Smooth muscle cell (in vitro differentiated cells): Measurements from ENCODE around the gene PODXL. TPM values are rescaled to one million over a fixed set of nuclear protein-coding genes. Genes with fewer than 3 reads are reported as not detected.

Experiments
- DNase-seq: peaks from one replicate; lab custom pipeline; 2025; ENCODE audit not compliant: unreplicated experiment; lab: John Stamatoyannopoulos, UW
- H2AFZ ChIP-seq: fragments of 200-600 bp; sonication (generic); 2 replicates; pipeline ENCODE4 v1.6.0; 2016; ENCODE audit warnings: antibody characterized with exemption, low read depth, mild to moderate bottlenecking
- H3F3A ChIP-seq: fragments of 200-600 bp; sonication (generic); 2 replicates; pipeline ENCODE4 v1.6.0; 2017; ENCODE audit warnings: antibody characterized with exemption, low read depth
- H3K27ac ChIP-seq: fragments of 200-600 bp; sonication (generic); 2 replicates; pipeline ENCODE4 v1.5.1; 2016; ENCODE audit warnings: low read depth, mild to moderate bottlenecking
- H3K27me3 ChIP-seq: fragments of 200-600 bp; sonication (generic); 2 replicates; pipeline ENCODE4 v1.6.1; 2016; ENCODE audit warnings: low read depth, mild to moderate bottlenecking
- H3K36me3 ChIP-seq: fragments of 200-600 bp; sonication (generic); 2 replicates; pipeline ENCODE4 v1.5.1; 2016; ENCODE audit warnings: low read depth
- H3K4me1 ChIP-seq: fragments of 200-600 bp; sonication (generic); 2 replicates; pipeline ENCODE4 v1.5.1; 2016; ENCODE audit warnings: low read depth
- H3K4me2 ChIP-seq: fragments of 200-600 bp; sonication (generic); 2 replicates; pipeline ENCODE4 v1.6.0; 2016; ENCODE audit warnings: mild to moderate bottlenecking
- H3K4me3 ChIP-seq: fragments of 200-600 bp; sonication (generic); 2 replicates; pipeline ENCODE4 v1.5.1; 2016; ENCODE audit warnings: mild to moderate bottlenecking
- H3K79me2 ChIP-seq: fragments of 200-600 bp; sonication (generic); 2 replicates; pipeline ENCODE4 v1.6.0; 2016; ENCODE audit warnings: low read depth, mild to moderate bottlenecking
- H3K9ac ChIP-seq: fragments of 200-600 bp; sonication (generic); 2 replicates; pipeline ENCODE4 v1.6.0; 2016; ENCODE audit warnings: low read depth
- H3K9me3 ChIP-seq: fragments of 200-600 bp; sonication (generic); replicated peaks from 2 replicates; pipeline ENCODE4 v1.5.1; 2016; ENCODE audit warnings: low read depth
- H4K20me1 ChIP-seq: fragments of 200-600 bp; sonication (generic); 2 replicates; pipeline ENCODE4 v1.6.0; 2016; ENCODE audit warnings: low read depth
- CTCF ChIP-seq: fragments of 200-600 bp; sonication (generic); IDR thresholded peaks from 2 replicates; pipeline ENCODE4 v1.5.1; 2017; ENCODE audit warnings: borderline replicate concordance, mild to moderate bottlenecking, antibody characterized with exemption; ENCODE audit not compliant: insufficient read depth, poor library complexity, severe bottlenecking
- WGBS: methylation state at CpG from one replicate; pipeline ENCODE4 v1.1.7; 2016; ENCODE audit warnings: low lambda C conversion rate; 5-methylcytosine and 5-hydroxymethylcytosine counted together
- polyA plus RNA-seq: library from polyadenylated mRNA; unstranded; fragments of >200 nt; fragmentation: Nextera tagmentation; extraction: Ambion mirVana; gene quantifications from 2 replicates; pipeline ENCODE4 v1.2.1, GENCODE V29; 2016
- total RNA-seq: library from RNA; depleted of rRNA; stranded (reverse); fragments of >200 nt; gene quantifications from 2 replicates; pipeline ENCODE4 v1.2.3, GENCODE V29; 2014

Gene PODXL
- total and polyA plus RNA-seq, 2 experiments from 2014 or later = 2.1 to 10.8 TPM

GRCh38 chr7:131574741-131575140, 18.3 kb upstream of the PODXL start:
- Histone ChIP-seq H3K4me1 (no peaks in the 10 kb centered on the region), H3K79me2 (no peaks in the 10 kb centered on the region), H3K9me3 (no peaks in the 10 kb centered on the region), H4K20me1 (no peaks in the 10 kb centered on the region), H2AFZ (no peak overlapping the region), H3K9ac (no peak overlapping the region), H3K4me2 (no peak overlapping the region), H3F3A (no peaks in the 10 kb centered on the region), H3K27ac (no peak overlapping the region), H3K36me3 (no peaks in the 10 kb centered on the region), H3K27me3 (no peaks in the 10 kb centered on the region), H3K4me3 (no peak overlapping the region)
- no peak for DNase-seq
- WGBS = 86% methylated on average over 6 of the region's 6 CpGs
- no peak for TF ChIP-seq CTCF

DNA sequence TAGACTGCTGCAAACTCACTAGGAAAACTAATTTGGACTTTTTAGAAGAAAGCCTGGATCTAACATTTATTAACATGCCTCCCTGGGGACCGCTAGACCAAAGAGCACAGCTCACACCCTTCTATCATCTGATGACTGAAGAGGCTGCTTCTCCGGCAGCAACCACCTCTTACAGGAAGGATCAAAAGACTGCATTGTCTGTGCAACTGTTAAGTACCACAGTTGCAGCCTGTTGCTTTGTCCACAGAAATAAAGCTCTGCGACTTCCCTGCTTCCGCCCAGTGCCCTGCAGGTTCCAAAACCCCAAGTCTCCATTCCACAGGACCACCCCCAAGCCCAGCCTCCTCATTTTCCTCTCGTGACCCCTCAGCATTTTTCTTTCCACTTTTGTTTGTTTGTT, 14.0 kb upstream of the PODXL start:
- H3K36me3 ChIP-seq = no peaks in the 10 kb centered on the region
- no peak overlapping the region for H3K4me2 ChIP-seq
- H4K20me1 ChIP-seq = no peaks in the 10 kb centered on the region
- H3K27ac ChIP-seq = no peak overlapping the region
- no peaks in the 10 kb centered on the region for H3K79me2 ChIP-seq
- no peak for TF ChIP-seq CTCF
- DNase-seq = no peak
- H3K4me1 ChIP-seq = peaks cover 4% of the 10 kb centered on the region
- H3K4me3 ChIP-seq = no peak overlapping the region
- no peaks in the 10 kb centered on the region for H3K27me3 ChIP-seq
- H3K9ac ChIP-seq = no peak overlapping the region
- no peak overlapping the region for H2AFZ ChIP-seq
- H3K9me3 ChIP-seq = no peaks in the 10 kb centered on the region
- 94% methylated on average over 5 of the region's 5 CpGs for whole genome bisulfite sequencing
- no peaks in the 10 kb centered on the region for H3F3A ChIP-seq

- H3K27me3 ChIP-seq = no peaks in the 10 kb centered on the region
- H3K27ac ChIP-seq = no peak overlapping the region
- H2AFZ ChIP-seq = no peak overlapping the region
- H3F3A ChIP-seq = no peaks in the 10 kb centered on the region
- no peak overlapping the region for H3K4me3 ChIP-seq
- no peaks in the 10 kb centered on the region for H3K79me2 ChIP-seq
- H3K4me2 ChIP-seq = no peak overlapping the region
- no peaks in the 10 kb centered on the region for H3K36me3 ChIP-seq
- no peaks in the 10 kb centered on the region for H3K9me3 ChIP-seq
- H3K9ac ChIP-seq = no peak overlapping the region
- peaks cover 4% of the 10 kb centered on the region for H3K4me1 ChIP-seq
- H4K20me1 ChIP-seq = no peaks in the 10 kb centered on the region
- TF ChIP-seq CTCF = no peak
- 65% methylated on average over 10 of the region's 10 CpGs for WGBS
- DNase-seq = no peak
Observed at GRCh38 chr7:131568970-131569369, 12.5 kb upstream of the PODXL start.

DNA sequence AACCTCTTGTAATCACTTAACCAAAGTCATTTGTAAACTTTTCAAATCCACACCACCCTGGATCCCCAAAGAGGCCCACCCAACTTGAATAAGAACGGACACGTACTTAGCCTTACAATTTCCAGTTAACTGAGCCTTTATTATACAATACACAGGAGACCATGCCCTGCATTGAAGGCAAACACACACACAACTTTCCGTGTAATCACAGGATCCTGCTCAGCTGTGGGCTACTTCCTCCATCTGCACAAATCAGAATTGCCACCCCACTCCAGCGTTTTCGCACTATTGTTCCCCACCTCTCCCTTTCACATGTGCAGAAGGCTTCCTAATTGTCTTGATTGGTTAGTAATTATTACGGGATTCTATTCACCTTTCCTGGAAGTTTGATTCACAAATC, 12.1 kb upstream of the PODXL start:
- no peak for DNase-seq
- Histone ChIP-seq H3K4me2 (no peak overlapping the region), H3K27me3 (no peaks in the 10 kb centered on the region), H4K20me1 (no peaks in the 10 kb centered on the region), H3K36me3 (no peaks in the 10 kb centered on the region), H3K4me3 (no peak overlapping the region), H3K9ac (no peak overlapping the region), H3K9me3 (no peaks in the 10 kb centered on the region), H2AFZ (no peak overlapping the region), H3K79me2 (no peaks in the 10 kb centered on the region), H3F3A (no peaks in the 10 kb centered on the region), H3K4me1 (peaks cover 4% of the 10 kb centered on the region), H3K27ac (no peak overlapping the region)
- WGBS = 91% methylated on average over 6 of the region's 6 CpGs
- no peak for TF ChIP-seq CTCF
